GM18505 (cell line): ENCODE measurements around the gene HDHD3.
"Not testable (repeated sequence)": the region's sequence is repeated elsewhere in the genome, so short reads cannot be mapped to it uniquely, and the experiment has no call there.

Experiments used
- ATAC-seq: cut with Tn5 transposase; IDR thresholded peaks from one replicate; pipeline ENCODE4 v1.9.1; 2021; ENCODE audit not compliant: unreplicated experiment
- POLR2A ChIP-seq: IDR thresholded peaks from 4 replicates; pipeline ENCODE4 v1.6.1; 2011; ENCODE audit warnings: borderline replicate concordance; ENCODE audit not compliant: insufficient read depth, insufficient read length; ENCODE audit errors: extremely low read depth

The HDHD3 gene

DNA sequence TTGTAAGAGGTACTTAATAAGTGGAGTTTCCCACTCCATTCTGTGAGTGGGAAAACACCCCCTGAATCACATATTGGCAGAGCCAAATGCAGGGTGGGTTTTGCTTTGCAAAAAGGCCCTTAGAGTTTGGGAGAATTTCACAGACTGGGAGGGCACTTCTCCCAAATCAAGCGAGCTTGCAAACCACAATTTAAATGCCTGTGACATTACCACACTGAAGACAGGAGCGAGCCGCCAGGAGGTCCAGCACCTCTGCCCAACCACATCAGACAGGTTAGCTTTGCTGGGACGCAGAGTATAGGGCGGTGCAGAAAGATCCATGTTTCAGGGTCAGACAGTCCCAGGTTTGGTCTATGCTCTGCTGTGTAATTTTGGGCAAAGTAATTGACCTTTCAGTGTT, 22.0 kb upstream of the HDHD3 start:
- TF ChIP-seq POLR2A = no peak
- ATAC-seq = no peak

GRCh38 chr9:113397203-113397631, 20.4 kb upstream of the HDHD3 start:
- no peak for ATAC-seq
- no peak for TF ChIP-seq POLR2A

GRCh38 chr9:113395000-113395861, 18.4 kb upstream of the HDHD3 start:
- TF ChIP-seq POLR2A = no peak
- no peak for ATAC-seq

- ATAC-seq = no peak
- no peak for TF ChIP-seq POLR2A
Measured at GRCh38 chr9:113393281-113393680, 16.5 kb upstream of the HDHD3 start.

DNA sequence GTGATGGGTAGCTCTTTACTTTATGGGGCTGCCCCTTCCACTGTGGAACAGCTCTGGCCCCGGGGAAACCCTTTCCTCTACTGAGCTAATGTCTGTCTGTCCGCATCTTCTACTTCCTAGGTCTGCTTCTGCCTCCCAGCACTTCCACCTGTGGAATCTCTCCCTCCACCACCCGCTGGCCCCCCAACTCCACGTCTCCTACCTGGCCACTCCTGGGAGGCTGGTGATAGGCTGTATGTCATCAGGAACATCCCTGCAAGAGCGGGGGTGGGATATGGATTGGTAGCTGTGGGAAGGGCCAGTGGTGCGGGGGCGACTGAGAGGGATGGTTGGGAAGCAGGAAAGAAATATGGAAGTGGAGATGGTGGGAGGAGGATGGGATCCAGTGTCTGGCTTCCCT, 15.1 kb upstream of the HDHD3 start:
- no peak for TF ChIP-seq POLR2A
- no peak for ATAC-seq

- TF ChIP-seq POLR2A = no peak
- ATAC-seq = no peak
Measured at GRCh38 chr9:113390192-113390960, 13.6 kb upstream of the HDHD3 start.

DNA sequence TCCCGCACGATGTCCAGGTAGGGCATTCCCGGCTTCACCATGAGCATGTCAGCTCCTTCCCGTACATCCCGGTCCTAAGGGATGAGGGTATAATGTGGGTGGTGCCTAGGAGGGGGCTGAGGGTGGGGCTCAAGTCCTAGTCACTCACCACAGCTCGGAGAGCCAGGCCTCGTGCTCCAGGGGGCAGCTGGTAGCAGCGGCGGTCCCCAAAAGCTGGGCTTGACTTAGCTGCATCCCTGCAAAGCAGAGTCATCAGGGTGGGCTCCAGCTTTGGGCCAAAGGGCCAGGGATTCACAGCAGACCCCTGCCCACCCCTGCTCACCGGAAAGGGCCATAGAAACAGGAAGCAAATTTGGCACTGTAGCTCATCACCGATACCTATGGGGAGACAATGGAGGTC, 12.7 kb upstream of the HDHD3 start:
- no peak for TF ChIP-seq POLR2A
- ATAC-seq = no peak

DNA sequence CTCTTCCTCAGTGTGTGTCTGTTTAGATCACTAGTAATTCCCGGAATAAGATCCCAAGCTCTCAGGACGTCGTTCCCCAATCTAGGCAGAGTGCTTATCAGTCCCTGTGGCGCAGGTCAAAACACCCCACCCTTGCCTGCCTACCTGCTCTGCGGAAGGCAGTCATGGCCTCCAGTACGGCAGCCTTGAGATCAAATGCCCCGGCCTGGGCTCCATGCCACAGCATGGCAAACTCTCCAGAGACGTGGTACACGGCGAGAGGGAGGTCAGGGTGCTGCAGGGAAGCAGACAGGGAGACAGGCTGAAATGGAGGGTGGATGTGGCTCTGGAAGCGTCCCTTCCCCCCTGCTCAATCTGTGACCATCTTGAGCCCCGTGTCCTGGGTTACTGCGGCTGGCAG, 12.0 kb upstream of the HDHD3 start:
- ATAC-seq = no peak

GRCh38 chr9:113387560-113388230, 10.9 kb upstream of the HDHD3 start:
- no peak for ATAC-seq
- TF ChIP-seq POLR2A = no peak

More for the DNA sequence above, 12.0 kb upstream of the HDHD3 start:
- TF ChIP-seq POLR2A = no peak

DNA sequence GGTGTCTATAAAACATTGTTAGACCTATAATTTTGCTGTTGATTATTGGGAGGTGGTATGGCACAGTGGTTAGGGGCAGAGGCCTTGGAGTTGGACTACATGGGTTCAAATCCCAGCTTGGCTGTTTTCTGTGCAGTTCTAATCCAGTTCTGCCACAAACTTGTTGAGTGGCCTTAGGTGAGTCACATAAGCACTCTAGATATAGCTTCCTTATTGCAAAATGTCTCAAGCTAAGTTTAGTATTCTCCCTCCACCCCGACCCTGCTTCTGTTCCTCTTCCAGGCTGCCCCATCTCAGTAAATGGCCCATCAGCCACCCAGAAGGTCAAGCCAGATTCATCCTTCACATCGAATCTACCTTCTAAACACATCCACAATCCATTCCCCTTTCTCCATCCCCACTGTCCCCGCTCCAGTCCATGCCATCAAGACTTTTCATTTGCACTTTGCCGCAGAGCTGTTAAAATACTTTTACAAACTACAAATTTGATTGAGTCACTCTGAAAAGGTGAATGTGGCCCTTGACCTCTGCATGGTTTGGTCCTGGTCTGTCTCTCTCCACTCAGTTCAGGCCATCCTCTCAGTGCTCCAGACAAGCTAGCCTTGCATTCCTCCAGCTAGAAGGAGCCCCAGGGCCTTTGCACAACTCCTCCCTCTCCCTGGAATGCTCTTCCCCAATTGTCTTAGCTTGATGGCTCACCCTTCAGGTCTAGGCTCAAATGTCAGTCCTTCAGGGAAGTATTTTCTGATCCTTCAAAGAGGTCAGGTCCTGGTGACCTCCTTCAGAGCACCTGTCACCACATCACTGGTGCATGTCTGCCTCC, 10.0 kb upstream of the HDHD3 start:
- no peak for ATAC-seq
- no peak for TF ChIP-seq POLR2A

GRCh38 chr9:113381909-113382411, 5.2 kb upstream of the HDHD3 start:
- no peak for ATAC-seq
- no peak for TF ChIP-seq POLR2A

DNA sequence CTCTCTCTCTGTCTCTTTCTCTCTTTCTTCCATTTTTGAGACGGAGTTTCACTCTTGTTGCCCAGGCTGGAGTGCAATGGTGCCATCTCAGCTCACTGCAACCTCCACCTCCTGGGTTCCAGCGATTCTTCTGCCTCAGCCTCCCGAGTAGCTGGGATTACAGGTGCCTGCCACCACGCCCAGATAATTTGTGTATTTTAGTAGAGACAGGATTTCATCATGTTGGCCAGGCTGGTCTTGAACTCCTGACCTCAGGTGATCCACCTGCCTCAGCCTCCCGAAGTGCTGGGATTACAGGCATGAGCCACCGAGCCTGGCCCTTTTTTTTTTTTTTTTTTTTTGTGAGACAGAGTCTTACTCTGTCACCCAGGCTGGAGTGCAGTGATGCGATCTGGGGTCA, 4.7 kb upstream of the HDHD3 start:
- ATAC-seq = not testable (repeated sequence)
